GM23338 (cell line): ENCODE results near the gene DERA.

Experiments
- CREB1 ChIP-seq: fragments of 250-450 bp; sonication (Bioruptor Pico); IDR thresholded peaks from 2 replicates; pipeline ENCODE4 v1.5.0; 2020; ENCODE audit warnings: low read depth, mild to moderate bottlenecking, moderate library complexity
- CTCF ChIP-seq, 2 experiments: fragments of 200-600 bp in 1 of 2; sonication (generic) in 1 of 2; conservative IDR thresholded peaks; 2 replicates each; pipeline versions ENCODE4 v1.5.1 to v1.6.1; 2016 to 2017; ENCODE audit warnings: antibody characterized with exemption in 2 of 2, low read depth in 2 of 2, mild to moderate bottlenecking in 2 of 2, moderate library complexity in 1 of 2
- ETS1 ChIP-seq: IDR thresholded peaks from 2 replicates; pipeline ENCODE4 v1.6.1; 2016; ENCODE audit warnings: antibody characterized with exemption
- EZH2 ChIP-seq: fragments of 200-600 bp; sonication (generic); IDR thresholded peaks from one replicate; pipeline ENCODE4 v1.8.0; 2017; ENCODE audit warnings: antibody characterized with exemption, mild to moderate bottlenecking, low read depth; ENCODE audit not compliant: unreplicated experiment
- EZH2phosphoT487 ChIP-seq: fragments of 200-600 bp; sonication (generic); IDR thresholded peaks from one replicate; pipeline ENCODE4 v1.8.1; 2018; ENCODE audit warnings: antibody characterized with exemption; ENCODE audit not compliant: unreplicated experiment
- JUNB ChIP-seq: IDR thresholded peaks from one replicate; pipeline ENCODE4 v1.6.1; 2016; ENCODE audit warnings: antibody characterized with exemption; ENCODE audit not compliant: unreplicated experiment
- NANOG ChIP-seq: IDR thresholded peaks from 2 replicates; pipeline ENCODE4 v1.6.1; 2016; ENCODE audit warnings: antibody characterized with exemption, borderline replicate concordance
- POLR2AphosphoS5 ChIP-seq: IDR thresholded peaks from 2 replicates; pipeline ENCODE4 v1.6.1; 2016; ENCODE audit warnings: antibody characterized with exemption, low read depth
- REST ChIP-seq: IDR thresholded peaks from one replicate; pipeline ENCODE4 v1.6.1; 2018; ENCODE audit warnings: antibody characterized with exemption; ENCODE audit not compliant: unreplicated experiment
- STAT1 ChIP-seq: IDR thresholded peaks from one replicate; pipeline ENCODE4 v1.6.1; 2016; ENCODE audit warnings: antibody characterized with exemption; ENCODE audit not compliant: unreplicated experiment
- ZNF114 ChIP-seq: fragments of 250-450 bp; sonication (Bioruptor Pico); IDR thresholded peaks from 2 replicates; pipeline ENCODE4 v1.5.0; 2020; ENCODE audit warnings: mild to moderate bottlenecking, moderate library complexity
- ZNF331 ChIP-seq: fragments of 250-450 bp; sonication (Bioruptor Pico); IDR thresholded peaks from 2 replicates; pipeline ENCODE4 v1.5.0; 2020; ENCODE audit warnings: low read depth, mild to moderate bottlenecking, moderate library complexity

- no peak for TF ChIP-seq POLR2AphosphoS5
- no peak for TF ChIP-seq CTCF (conservative IDR thresholded peaks at IDR 0.05; ENCODE audit: low read depth in 2 of 2)
- no peak for TF ChIP-seq EZH2phosphoT487
- TF ChIP-seq EZH2, result no peak
- no peak for TF ChIP-seq JUNB
- no peak for TF ChIP-seq STAT1
- no peak for TF ChIP-seq ETS1
- no peak for TF ChIP-seq NANOG
- TF ChIP-seq CREB1 (CRISPR knock-in tag), result no peak
- TF ChIP-seq ZNF331 (CRISPR knock-in tag), result no peak
- TF ChIP-seq ZNF114 (CRISPR knock-in tag), result no peak
- no peak for TF ChIP-seq REST
Observed at GRCh38 chr12:16030744-16031143, 119.6 kb downstream of the DERA start.
